Pancreas (tissue), 10 donors: Measurements from ENCODE around the gene TRIM41. TPM values are rescaled to one million over a fixed set of nuclear protein-coding genes. Genes with fewer than 3 reads are reported as not detected.
A peak's percentile ranks its signal among the peaks of the same experiment; 100 is the strongest.
"Not testable (repeated sequence)": the region's sequence is repeated elsewhere in the genome, so short reads cannot be mapped to it uniquely, and the experiment has no call there.

ENCODE experiments used
- ATAC-seq, 4 donors: fragments of 200-7000 bp; cut with Tn5 transposase; one replicate each; pipeline versions ENCODE4 v1.8.0 to v1.9.1; 2020; ENCODE audit warnings: mild to moderate bottlenecking in 4 of 4, moderate library complexity in 4 of 4
- DNase-seq, 6 donors: peaks; one replicate each; pipeline ENCODE4 v3.0.0-alpha.2; 2020
- FAIRE-seq: peaks from 2 replicates; lab custom pipeline; 2012; peaks lifted over from hg19 to GRCh38; lab: Jason Lieb, UNC
- H3K27ac ChIP-seq, 4 donors: fragments of 200-600 bp; sonication (generic); 1 replicate in 3 of 4; 2 replicates in 1 of 4; pipeline versions ENCODE4 v1.5.0 to v1.8.0; 2020
- H3K27me3 ChIP-seq, 4 donors: fragments of 200-600 bp; one replicate each; pipeline ENCODE4 v1.8.0; 2021
- H3K36me3 ChIP-seq, 3 donors: fragments of 200-600 bp; sonication (generic) in 1 of 3; one replicate each; pipeline versions ENCODE4 v1.5.0 to v1.8.0; 2020 to 2021
- H3K4me1 ChIP-seq, 3 donors: fragments of 200-600 bp; one replicate each; pipeline ENCODE4 v1.8.0; 2021
- H3K4me3 ChIP-seq, 4 donors: fragments of 200-600 bp; sonication (generic) in 2 of 4; one replicate each; pipeline versions ENCODE4 v1.5.0 to v1.8.0; 2020 to 2021
- H3K9me3 ChIP-seq, 4 donors: fragments of 200-600 bp; one replicate each; pipeline ENCODE4 v1.8.0; 2021
- CTCF ChIP-seq, 4 donors: fragments of 200-600 bp; sonication (generic) in 3 of 4; IDR thresholded peaks; one replicate each; pipeline versions ENCODE4 v1.5.0 to v1.8.0; 2021; ENCODE audit warnings: antibody characterized with exemption in 4 of 4
- WGBS, 2 donors: extraction: QIAGEN DNeasy Blood & Tissue Kit; methylation state at CpG; one replicate each; pipeline ENCODE4 v1.1.7; 2013; 5-methylcytosine and 5-hydroxymethylcytosine counted together
- intact Hi-C, 3 donors: fragments of 100-400 bp; cut with DNase I; formaldehyde crosslinking; loops; one replicate each; pipeline versions ENCODE4 v1.11.1 to v1.14.2; 2022
- polyA plus RNA-seq, 2 donors: library from polyadenylated mRNA; stranded (reverse); fragments of 200-250 nt; gene quantifications; one replicate each; pipeline ENCODE4 v1.2.3, GENCODE V29; 2013
- total RNA-seq, 6 donors: library from RNA; stranded (reverse); fragmentation: NEBNext Ultra II Directional in 4 of 6; extraction: Animal tissue kit (Norgen Biotek cat#: 25700) in 4 of 6; gene quantifications; one replicate each; pipeline versions ENCODE4 v1.2.1 to v1.2.4, GENCODE V29; 2021 to 2023
- donor health status: healthy with polysubstance abuse.
- donor health status: DM: no; HTN: no; CAD: no; lungs with moderate emphysema.
- donor health status: DM: no; HTN: no; CAD: no.
- donor health status: control.
- donor health status: control.
- donor health status: Bipolar disorder and iron deficiency.
- donor health status: DM: yes; HTN: yes; CAD: no.
- donor health status: DM: no; HTN: no; CAD: no.
- donor health status: DM: no; HTN: no; CAD: no.
- donor health status: DM: yes; HTN: yes; CAD: no.

TRIM41 gene
- total and polyA plus RNA-seq, 8 donors: 11.4 to 28.7 (median 14.7) TPM

GRCh38 chr5:181261320-181262049 is 38.4 kb downstream of the TRIM41 start:
- FAIRE-seq: no peak

GRCh38 chr5:181263633-181264032 is 40.6 kb downstream of the TRIM41 start:
- H3K4me3 ChIP-seq: no peak overlapping the region
- DNase-seq (no peak), FAIRE-seq (no peak), ATAC-seq (no peak)
- TF ChIP-seq CTCF (IDR thresholded peaks at IDR 0.05): no peak
- no peaks in the 10 kb centered on the region for H3K9me3 ChIP-seq
- H3K36me3 ChIP-seq: no peaks in the 10 kb centered on the region
- WGBS, 2 donors: 65 to 74% methylated on average over 5 of the region's 5 CpGs
- H3K27ac ChIP-seq: no peak overlapping the region
- H3K27me3 ChIP-seq: no peaks in the 10 kb centered on the region
- intact Hi-C loops: no loop called here
- peaks cover 0 to 11% (median 4%) of the 10 kb centered on the region in 3 donors for H3K4me1 ChIP-seq

More at GRCh38 chr5:181261320-181262049, 38.4 kb downstream of the TRIM41 start:
- H3K4me3 ChIP-seq: peak overlapping the region; percentile 70 to 97 (median 94)
- 0% methylated on average over 54 to 59 of the region's 59 CpGs for WGBS, 2 donors
- TF ChIP-seq CTCF (IDR thresholded peaks at IDR 0.05): no peak
- peak overlapping the region; percentile 96 to 99 (median 99) for H3K27ac ChIP-seq
- H3K4me1 ChIP-seq: peaks cover 12 to 30% (median 19%) of the 10 kb centered on the region in 3 donors
- intact Hi-C loops: no loop called here
- DNase-seq: peak; percentile 65 to 88 (median 74)
- no peaks in the 10 kb centered on the region for H3K27me3 ChIP-seq
- ATAC-seq: peak; percentile 70 to 83 (median 74)
- H3K9me3 ChIP-seq: no peaks in the 10 kb centered on the region
- no peaks in the 10 kb centered on the region for H3K36me3 ChIP-seq

- TF ChIP-seq CTCF (IDR thresholded peaks at IDR 0.05): no peak
- Histone ChIP-seq H3K4me3 (no peak overlapping the region), H3K4me1 (no peaks in the 10 kb centered on the region), H3K27me3 (no peaks in the 10 kb centered on the region), H3K9me3 (no peaks in the 10 kb centered on the region), H3K36me3 (no peaks in the 10 kb centered on the region), H3K27ac (no peak overlapping the region)
- no peak for FAIRE-seq
- intact Hi-C loops: no loop called here
- 84 to 86% methylated on average over 18 of the region's 18 CpGs for WGBS, 2 donors
- ATAC-seq: no peak
- DNase-seq: no peak
Measured at GRCh38 chr5:181265092-181265671, 42.1 kb downstream of the TRIM41 start.

- H3K9me3 ChIP-seq, H3K27me3 ChIP-seq, intact Hi-C loops, H3K36me3 ChIP-seq, ATAC-seq, H3K4me1 ChIP-seq, H3K27ac ChIP-seq, FAIRE-seq, DNase-seq, H3K4me3 ChIP-seq: not testable (repeated sequence)
- 59 to 69% methylated on average over 8 of the region's 8 CpGs for WGBS, 2 donors
Measured at GRCh38 chr5:181267291-181267904, 44.3 kb downstream of the TRIM41 start.

GRCh38 chr5:181267907-181268306 is 44.8 kb downstream of the TRIM41 start:
- FAIRE-seq, H3K4me3 ChIP-seq: not testable (repeated sequence)

More at GRCh38 chr5:181267907-181268306, 44.8 kb downstream of the TRIM41 start:
- H3K27ac ChIP-seq, H3K4me1 ChIP-seq, H3K36me3 ChIP-seq, DNase-seq, H3K9me3 ChIP-seq, ATAC-seq, H3K27me3 ChIP-seq, intact Hi-C loops: not testable (repeated sequence)
- WGBS, 2 donors: 73 to 76% methylated on average over 12 of the region's 12 CpGs
